ENCODE results near the gene ADGRB2. TPM values are rescaled to one million over a fixed set of nuclear protein-coding genes. Genes with fewer than 3 reads are reported as not detected.

The ADGRB2 gene
- total RNA-seq, 1 experiment from 2014 or later = 10.9 TPM

GRCh38 chr1:31780632-31781031 is 16.5 kb upstream of the ADGRB2 start:
- DNase-seq = no peak
- H3K9me3 ChIP-seq (ENCODE audit: control insufficient read depth, low read depth, low read length) = no peaks in the 10 kb centered on the region
- no peak overlapping the region for H2BK15ac ChIP-seq (ENCODE audit: low read depth, low read length)
- H2AFZ ChIP-seq (ENCODE audit: low read length) = no peak overlapping the region
- TF ChIP-seq, protein P1, sequence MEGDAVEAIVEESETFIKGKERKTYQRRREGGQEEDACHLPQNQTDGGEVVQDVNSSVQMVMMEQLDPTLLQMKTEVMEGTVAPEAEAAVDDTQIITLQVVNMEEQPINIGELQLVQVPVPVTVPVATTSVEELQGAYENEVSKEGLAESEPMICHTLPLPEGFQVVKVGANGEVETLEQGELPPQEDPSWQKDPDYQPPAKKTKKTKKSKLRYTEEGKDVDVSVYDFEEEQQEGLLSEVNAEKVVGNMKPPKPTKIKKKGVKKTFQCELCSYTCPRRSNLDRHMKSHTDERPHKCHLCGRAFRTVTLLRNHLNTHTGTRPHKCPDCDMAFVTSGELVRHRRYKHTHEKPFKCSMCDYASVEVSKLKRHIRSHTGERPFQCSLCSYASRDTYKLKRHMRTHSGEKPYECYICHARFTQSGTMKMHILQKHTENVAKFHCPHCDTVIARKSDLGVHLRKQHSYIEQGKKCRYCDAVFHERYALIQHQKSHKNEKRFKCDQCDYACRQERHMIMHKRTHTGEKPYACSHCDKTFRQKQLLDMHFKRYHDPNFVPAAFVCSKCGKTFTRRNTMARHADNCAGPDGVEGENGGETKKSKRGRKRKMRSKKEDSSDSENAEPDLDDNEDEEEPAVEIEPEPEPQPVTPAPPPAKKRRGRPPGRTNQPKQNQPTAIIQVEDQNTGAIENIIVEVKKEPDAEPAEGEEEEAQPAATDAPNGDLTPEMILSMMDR (conservative IDR thresholded peaks at IDR 0.05) = no peak
- H3K18ac ChIP-seq (ENCODE audit: insufficient read length, low read depth, low read length) = no peak overlapping the region
- H3K27me3 Mint-ChIP-seq (ENCODE audit: low read depth) = peaks cover 26% of the 10 kb centered on the region
- no peaks in the 10 kb centered on the region for H3K79me1 ChIP-seq (ENCODE audit: insufficient read depth, low read depth, low read length, poor library complexity, severe bottlenecking)
- no peaks in the 10 kb centered on the region for H3K9me3 Mint-ChIP-seq
- H2BK120ac ChIP-seq (ENCODE audit: low read depth, low read length, poor library complexity, severe bottlenecking) = no peak overlapping the region
- H2AK5ac ChIP-seq (ENCODE audit: insufficient read length, low read length) = no peak overlapping the region
- peak overlapping the region in 2 of 3 experiments; percentile 3 to 88; a peak in 2 of 7 replicates for H3K27ac Mint-ChIP-seq
- no peak overlapping the region for H2BK5ac ChIP-seq (ENCODE audit: insufficient read length, low read length)
- H3K4me2 ChIP-seq (ENCODE audit: insufficient read depth, insufficient read length, low read length) = no peak overlapping the region
- no peak overlapping the region for H3K9ac ChIP-seq (ENCODE audit: extremely low read depth, insufficient read length, low read length)
- no peak overlapping the region for H2BK12ac ChIP-seq (ENCODE audit: insufficient read length, low read depth, low read length)
- H3T11ph ChIP-seq (ENCODE audit: low read length) = no peak overlapping the region
- no peaks in the 10 kb centered on the region for H3K79me2 ChIP-seq (ENCODE audit: insufficient read depth, low read length)
- no peaks in the 10 kb centered on the region for H3K27me3 ChIP-seq (ENCODE audit: insufficient read depth, low read length)
- no peaks in the 10 kb centered on the region for H3K36me3 Mint-ChIP-seq (ENCODE audit: insufficient read depth in 1 of 3, low read depth in 3 of 3)
- no peak overlapping the region for H3K14ac ChIP-seq (ENCODE audit: insufficient read depth, low read length)
- no peak overlapping the region for H3K56ac ChIP-seq (ENCODE audit: insufficient read length, low read depth, low read length)
- H3K23ac ChIP-seq (ENCODE audit: insufficient read length, low read depth, low read length) = no peak overlapping the region
- H3K4me3 Mint-ChIP-seq = no peak overlapping the region
- no peak overlapping the region for H4K8ac ChIP-seq (replicated peaks; ENCODE audit: insufficient read length, low read depth, low read length)
- no peaks in the 10 kb centered on the region for H3K23me2 ChIP-seq (ENCODE audit: insufficient read length, low read depth, low read length, poor library complexity, severe bottlenecking)
- H3K27ac ChIP-seq (ENCODE audit: insufficient read length, low read depth, low read length) = no peak overlapping the region
- no peak overlapping the region for H3K4ac ChIP-seq (ENCODE audit: low read depth, low read length)
- no peak overlapping the region for H4K5ac ChIP-seq (ENCODE audit: insufficient read length, low read depth, low read length)
- H4K20me1 ChIP-seq (ENCODE audit: control insufficient read depth, insufficient read depth, insufficient read length) = no peaks in the 10 kb centered on the region
- peaks cover 40 to 46% of the 10 kb centered on the region in 2 experiments for H3K4me1 Mint-ChIP-seq
- no peak overlapping the region for H4K91ac ChIP-seq (ENCODE audit: insufficient read length, low read depth, low read length)
- no peak overlapping the region for H2BK20ac ChIP-seq (ENCODE audit: low read depth, low read length, poor library complexity, severe bottlenecking)
- peaks cover 8% of the 10 kb centered on the region; the same call in 1 of the 2 replicates for H3K4me1 ChIP-seq (ENCODE audit: insufficient read depth, low read length)
- WGBS (ENCODE audit: extremely low coverage, insufficient read length, low lambda C conversion rate) = no CpG with 5 or more reads among the region's 2 CpGs
